GM12875 (cell line): ENCODE data around the gene CASZ1.

Source experiments
- H3K4me3 ChIP-seq: one replicate; pipeline ENCODE4 v1.5.1; 2011; ENCODE audit warnings: low read depth, low read length, control low read depth
- TF ChIP-seq, protein P1 (sequence below): IDR thresholded peaks from 2 replicates; pipeline ENCODE4 v1.5.1; 2011; ENCODE audit warnings: low read depth, mild to moderate bottlenecking, control low read depth, inconsistent platforms, low read length, moderate library complexity, borderline replicate concordance; ENCODE audit not compliant: insufficient read depth

Gene CASZ1

DNA sequence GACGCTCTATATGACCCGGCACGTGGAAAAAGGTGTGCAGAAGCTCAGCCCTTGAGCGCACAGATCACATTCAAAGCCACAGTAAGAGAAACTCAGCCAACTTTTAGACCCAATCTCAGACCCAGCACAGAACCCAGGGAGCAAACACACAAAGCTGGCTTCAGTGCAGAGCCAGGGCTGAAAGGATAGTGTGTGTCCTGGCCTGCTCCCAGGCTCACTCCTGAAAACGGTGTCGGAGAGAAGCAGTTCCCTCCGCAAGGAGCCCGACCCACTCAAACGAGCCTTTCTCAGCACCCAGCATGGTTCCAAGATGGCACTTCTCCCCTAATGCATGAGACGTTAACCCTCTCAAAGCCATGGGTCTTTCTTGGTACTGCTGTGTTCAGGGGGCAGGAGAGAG is 39.6 kb downstream of the CASZ1 start:
- TF ChIP-seq, protein P1, sequence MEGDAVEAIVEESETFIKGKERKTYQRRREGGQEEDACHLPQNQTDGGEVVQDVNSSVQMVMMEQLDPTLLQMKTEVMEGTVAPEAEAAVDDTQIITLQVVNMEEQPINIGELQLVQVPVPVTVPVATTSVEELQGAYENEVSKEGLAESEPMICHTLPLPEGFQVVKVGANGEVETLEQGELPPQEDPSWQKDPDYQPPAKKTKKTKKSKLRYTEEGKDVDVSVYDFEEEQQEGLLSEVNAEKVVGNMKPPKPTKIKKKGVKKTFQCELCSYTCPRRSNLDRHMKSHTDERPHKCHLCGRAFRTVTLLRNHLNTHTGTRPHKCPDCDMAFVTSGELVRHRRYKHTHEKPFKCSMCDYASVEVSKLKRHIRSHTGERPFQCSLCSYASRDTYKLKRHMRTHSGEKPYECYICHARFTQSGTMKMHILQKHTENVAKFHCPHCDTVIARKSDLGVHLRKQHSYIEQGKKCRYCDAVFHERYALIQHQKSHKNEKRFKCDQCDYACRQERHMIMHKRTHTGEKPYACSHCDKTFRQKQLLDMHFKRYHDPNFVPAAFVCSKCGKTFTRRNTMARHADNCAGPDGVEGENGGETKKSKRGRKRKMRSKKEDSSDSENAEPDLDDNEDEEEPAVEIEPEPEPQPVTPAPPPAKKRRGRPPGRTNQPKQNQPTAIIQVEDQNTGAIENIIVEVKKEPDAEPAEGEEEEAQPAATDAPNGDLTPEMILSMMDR: no peak
- H3K4me3 ChIP-seq: no peak overlapping the region

DNA sequence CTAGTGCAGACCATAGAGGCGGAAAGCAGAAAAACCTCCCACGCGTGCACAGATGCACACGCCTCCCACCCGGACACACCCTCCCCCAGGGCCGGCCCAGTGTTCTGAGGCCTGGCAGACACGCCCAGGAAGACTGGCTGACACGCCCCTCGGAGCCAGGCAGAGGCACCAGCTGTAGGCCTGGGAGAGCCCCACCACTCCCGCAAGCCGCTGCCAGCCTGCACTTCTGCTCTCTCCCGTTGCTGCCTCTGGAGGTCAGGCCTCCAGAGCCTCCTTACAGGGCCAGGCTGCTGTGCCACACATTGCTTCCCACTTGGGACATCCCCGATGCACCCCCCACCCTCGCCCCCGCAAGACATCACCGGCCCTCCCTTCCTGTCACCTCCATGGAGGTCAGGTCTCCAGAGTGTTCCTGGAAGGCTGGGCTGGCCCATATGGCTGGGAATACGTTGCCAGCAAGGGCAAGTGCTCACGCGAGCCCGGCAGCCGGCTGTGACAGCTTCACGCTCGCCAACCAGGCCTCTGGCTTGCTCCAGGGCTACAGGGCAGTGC is 40.4 kb downstream of the CASZ1 start:
- TF ChIP-seq, protein P1: no peak
- H3K4me3 ChIP-seq: no peak overlapping the region

DNA sequence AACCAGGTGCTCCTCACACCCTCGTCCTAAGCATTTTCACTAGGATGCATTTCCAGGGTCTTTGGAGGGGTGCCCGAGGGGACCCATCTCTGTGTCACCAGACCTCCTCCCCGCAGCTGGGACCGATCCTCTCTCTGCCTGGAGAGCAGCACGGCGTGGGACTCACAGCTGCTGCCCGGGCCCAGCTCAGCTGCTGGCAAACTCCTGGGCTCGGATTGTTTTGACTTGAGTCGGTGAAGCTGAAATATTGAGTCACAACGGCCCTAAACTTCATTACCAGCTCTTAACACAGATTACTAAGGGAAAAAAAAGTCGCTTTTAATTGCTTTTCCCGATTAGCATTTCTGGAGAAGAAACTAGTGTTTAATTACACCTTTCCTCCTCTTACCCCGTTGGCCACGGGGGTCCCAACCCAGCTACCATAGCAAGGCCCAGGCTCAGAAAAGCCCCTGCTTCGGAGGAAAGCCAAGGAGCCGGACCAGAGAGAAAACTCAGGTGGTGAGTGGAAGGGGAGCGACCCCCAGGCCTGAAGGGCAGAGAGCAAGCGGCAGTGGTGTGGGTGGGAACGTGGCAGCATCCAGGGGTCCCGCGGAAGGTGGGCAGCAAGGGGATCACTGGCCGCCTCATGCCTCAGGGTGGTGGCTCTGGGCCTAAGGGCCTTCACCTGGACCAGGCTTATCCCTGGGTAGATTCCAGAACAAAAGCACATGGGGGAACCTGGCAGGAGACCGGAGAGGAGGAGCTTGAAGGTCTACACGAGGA is 41.7 kb downstream of the CASZ1 start:
- TF ChIP-seq, protein P1: no peak
- H3K4me3 ChIP-seq: no peak overlapping the region

DNA sequence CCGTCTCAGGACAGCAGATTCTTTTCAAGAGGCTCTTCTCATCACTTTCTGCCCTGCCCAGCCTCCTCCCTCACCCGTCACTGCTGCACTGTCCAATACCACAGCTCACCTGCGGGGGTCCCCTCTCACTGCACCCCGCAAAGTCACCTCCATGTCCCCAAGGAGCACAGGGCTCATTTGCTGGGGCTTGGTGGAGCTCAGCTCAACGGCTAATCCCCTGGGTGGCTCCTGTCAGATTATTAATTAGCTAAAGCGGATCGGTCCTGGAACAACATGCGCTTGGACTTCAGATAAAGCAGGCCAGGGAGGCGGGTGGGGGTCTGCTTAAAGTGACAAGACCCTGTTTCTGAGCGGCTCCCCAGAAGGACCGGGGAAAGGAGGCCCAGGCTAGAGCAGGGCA is 43.1 kb downstream of the CASZ1 start:
- TF ChIP-seq, protein P1: no peak
- no peak overlapping the region for H3K4me3 ChIP-seq

DNA sequence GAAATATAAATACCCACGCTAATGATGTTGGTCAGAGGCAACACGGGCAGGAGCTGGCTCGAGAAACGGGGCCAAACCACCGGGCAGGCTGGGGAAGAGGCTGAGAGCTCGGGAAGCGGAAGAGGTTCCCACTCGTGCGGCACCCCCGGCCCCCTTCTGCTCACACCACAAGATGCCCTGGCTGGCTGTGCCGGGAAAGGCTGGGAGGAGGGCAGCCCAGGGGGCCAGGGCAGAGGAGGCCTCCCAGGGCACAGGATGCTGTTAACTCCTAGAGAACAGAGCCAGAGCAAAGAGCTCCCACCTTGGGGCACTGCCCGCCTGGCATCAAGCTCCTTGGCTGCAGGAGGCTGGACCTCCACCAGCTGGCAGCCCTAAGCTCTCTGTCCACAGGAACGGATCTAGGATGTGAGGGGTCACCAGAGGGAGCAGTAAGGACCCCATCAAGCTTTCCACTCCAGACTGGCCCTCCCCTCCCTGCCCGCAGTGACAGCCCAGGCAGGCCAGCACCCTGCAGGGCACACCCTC is 44.8 kb downstream of the CASZ1 start:
- no peak overlapping the region for H3K4me3 ChIP-seq
- TF ChIP-seq, protein P1: no peak

DNA sequence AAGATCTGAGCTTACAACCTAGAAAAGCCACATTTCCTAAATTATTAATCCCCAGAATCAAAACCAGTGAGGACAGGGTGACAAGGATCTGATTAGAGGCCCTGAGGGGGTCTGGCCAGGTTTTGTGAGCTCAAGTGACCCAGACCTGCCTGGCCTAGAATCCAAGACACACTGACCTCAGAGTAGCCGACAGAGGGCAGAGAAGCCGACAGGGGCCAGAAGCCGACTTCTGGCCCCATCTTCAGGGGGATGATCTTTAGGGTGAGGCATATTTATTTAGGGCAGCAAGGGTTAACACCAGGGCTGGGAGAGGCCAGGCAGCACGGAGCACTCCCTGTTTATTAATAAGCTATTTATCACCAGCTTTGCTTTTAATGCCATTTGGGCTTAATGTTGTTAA is 45.3 kb downstream of the CASZ1 start:
- no peak overlapping the region for H3K4me3 ChIP-seq
- TF ChIP-seq, protein P1: no peak

DNA sequence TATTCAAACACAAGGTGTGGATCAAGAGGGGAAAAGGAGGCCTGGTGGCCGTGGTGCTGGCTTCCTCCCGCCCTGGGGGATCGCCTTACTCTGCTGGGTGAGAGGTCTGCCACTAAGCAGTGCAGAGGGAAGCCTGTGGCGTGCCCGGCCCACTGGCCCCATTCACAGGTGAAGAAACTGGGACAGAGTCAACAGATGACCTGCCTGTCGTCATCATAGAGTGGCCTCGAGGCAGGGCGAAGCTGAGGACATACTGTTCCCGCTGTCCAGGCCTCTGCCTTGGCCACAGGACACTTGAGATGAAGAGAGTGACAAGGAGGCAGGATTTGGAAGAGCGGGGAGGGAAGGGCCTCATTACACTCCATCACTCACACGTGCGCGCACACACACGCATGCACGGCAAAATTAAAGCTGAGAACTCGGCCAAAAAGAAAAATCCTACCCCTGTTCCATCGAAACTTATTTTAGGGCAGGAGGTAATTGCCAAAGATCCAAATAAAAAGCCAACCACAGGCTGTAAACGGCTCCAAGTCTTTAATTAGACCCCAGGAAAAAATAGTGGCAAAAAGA is 50.5 kb downstream of the CASZ1 start:
- TF ChIP-seq, protein P1: no peak
- no peak overlapping the region for H3K4me3 ChIP-seq
